GM12873 (cell line): Measurements from ENCODE around the gene ATF1.
A peak's percentile ranks its signal among the peaks of the same experiment; 100 is the strongest.

Source experiments
- TF ChIP-seq, protein P1 (sequence below): IDR thresholded peaks from 2 replicates; pipeline ENCODE4 v1.5.1; 2012; ENCODE audit warnings: low read depth, mild to moderate bottlenecking, moderate library complexity, low read length, control low read depth; ENCODE audit not compliant: insufficient read depth; ENCODE audit errors: missing control alignments

ATF1 gene

DNA sequence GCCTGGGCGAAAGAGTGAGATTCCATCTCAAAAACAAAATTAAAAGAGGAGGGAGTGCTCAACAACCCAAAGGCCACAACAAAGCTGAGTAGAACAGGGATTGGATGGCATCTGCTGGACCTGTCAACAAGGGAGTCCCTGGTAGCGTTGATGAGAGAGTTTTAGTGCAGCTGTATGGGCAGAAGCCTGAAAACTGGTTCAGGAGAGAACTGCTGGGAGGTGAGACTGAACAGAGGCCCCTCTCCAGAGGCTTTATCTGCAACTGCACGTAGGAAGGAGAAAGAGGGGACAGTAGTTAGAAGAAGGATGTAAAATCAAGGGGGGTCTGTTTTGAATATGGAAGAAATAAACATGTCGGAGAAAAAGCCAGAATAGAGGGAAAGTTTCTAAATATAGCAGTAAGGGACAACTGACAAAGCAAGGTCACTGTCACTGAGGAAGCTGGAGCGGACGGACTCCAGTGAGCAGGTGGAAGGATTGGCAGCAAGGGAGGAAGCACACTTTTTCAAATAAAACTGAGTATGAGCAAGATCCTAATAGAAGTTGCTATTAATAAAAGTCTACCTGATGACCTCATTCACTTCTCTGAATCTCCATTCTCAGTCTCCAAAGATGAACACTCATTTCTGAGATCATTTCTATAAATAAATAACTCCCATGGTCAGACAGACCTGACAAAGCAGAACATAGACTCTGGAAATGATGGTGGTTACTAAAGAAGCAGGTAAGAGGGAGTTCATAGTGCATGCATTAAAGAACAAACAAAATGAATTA lies 11.8 kb upstream of the ATF1 start:
- TF ChIP-seq, protein P1, sequence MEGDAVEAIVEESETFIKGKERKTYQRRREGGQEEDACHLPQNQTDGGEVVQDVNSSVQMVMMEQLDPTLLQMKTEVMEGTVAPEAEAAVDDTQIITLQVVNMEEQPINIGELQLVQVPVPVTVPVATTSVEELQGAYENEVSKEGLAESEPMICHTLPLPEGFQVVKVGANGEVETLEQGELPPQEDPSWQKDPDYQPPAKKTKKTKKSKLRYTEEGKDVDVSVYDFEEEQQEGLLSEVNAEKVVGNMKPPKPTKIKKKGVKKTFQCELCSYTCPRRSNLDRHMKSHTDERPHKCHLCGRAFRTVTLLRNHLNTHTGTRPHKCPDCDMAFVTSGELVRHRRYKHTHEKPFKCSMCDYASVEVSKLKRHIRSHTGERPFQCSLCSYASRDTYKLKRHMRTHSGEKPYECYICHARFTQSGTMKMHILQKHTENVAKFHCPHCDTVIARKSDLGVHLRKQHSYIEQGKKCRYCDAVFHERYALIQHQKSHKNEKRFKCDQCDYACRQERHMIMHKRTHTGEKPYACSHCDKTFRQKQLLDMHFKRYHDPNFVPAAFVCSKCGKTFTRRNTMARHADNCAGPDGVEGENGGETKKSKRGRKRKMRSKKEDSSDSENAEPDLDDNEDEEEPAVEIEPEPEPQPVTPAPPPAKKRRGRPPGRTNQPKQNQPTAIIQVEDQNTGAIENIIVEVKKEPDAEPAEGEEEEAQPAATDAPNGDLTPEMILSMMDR, result no peak

DNA sequence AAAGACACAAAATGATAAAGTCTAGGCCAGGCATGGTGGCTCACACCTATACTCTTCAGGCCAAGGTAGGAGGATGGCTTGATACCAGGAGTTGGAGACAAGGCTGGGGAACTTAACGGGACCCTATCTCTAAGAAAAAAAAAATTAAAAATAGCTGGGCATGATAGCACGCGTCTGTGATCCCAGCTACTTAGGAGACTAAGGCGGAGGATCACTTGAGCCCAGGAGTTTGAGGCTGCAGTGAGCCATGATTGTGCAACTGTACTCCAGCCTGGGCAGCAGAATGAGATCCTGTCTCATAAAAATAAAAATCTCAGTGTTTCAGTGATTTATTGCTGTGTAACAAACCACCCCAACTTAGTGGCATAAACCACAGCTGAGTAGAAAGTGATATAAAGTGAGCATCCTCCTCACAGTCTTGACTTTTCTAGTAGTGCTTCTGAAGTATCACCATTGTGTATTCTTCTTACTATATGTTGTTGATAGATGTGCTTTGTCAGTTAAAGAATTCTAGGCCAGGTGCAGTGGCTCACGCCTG lies 10.6 kb upstream of the ATF1 start:
- TF ChIP-seq, protein P1, result no peak

DNA sequence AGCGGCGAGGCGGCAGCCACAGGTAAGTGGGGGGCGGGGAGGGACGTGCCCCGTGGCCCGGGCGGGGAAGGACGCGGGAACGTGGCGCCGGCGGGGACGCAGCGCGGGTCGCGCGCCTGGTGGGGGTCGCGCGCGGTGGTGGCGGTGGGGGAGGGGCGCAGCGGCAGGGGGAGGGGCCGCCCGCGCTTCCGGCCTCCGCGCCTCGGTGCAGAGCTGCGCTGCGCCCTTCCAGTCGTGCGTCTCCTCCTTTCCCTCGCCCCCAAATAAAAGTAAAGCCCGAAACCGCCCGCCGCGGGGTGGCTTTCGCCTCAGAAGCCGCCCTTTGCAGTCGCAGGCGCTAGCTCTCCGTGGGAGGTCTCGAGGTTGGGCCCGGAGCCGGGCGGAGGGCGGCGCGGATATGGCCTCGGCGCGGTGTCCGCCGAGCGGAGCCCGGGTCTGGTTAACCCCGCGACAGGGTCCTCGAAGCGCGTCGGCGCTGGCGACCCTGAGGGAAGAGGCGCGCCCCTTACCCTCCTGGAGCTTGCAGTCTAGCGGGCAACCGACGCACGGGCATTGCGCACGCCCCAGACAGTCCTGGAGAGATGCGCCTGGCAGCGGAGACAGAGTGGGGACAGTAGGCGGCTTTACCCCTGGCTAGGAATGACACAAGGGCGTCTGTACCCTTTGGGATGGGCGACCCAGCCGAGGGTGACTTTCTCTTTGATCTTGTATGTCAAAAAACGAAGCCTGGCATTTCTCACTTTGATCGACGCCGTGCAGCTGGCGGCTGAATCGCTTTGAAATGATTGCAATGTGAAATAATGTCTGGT lies 589 bp downstream of the ATF1 start:
- TF ChIP-seq, protein P1, result no peak

DNA sequence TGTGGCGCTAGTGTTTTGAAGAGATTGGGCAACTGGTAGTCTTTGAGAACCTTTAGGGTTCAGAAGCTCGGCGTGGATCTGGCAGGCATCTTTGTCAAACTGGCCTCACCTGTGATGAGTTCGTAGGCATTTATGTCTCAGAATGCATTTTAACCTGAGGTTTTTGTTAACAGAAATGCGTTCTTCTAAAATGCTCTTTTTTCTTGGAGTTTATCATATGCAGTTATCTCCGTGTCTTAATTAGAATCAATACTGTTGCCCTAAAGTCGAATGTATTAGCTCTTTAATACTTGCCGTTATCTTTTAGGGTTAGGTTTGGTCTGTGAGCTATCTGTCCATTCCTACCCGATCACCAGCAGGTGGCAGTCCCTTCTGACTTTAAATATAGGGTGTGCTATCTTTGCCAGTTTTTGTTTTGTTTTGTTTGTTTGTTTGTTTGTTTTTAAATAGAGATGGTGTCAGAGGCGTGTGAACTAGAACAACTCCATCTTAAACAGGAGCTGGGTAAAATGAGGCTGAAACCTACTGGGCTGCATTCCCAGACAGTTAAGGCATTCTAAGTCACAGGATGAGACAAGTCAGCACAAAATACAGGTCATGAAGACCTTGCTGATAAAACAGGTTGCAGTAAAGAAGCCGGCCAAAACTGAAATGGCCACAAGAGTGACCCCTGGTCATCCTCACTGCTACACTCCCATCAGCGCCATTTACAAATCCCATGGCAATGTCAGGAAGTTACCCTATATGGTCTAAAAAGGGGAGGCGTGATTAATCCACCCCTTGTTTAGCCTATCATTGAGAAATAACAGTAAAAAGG lies 1.4 kb downstream of the ATF1 start:
- TF ChIP-seq, protein P1, result peak; percentile 77

DNA sequence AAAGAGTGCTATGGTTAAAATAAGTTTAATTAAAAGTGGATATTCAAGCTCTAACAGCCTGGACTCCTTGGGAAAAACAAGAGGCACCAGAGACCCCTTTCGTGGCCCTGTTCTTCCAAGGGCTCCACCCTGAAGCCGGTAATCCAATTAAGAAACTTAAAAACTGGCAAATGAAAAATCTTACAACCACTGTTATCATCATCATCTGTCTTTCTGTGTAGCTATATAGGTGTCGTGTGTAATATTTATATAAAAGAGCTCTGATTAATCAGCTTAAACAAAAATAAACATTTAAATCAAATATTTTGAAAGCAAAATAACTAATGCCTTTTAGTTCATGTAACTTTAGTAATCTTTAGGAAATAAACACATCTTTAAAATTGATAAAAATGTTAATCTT lies 4.5 kb downstream of the ATF1 start:
- TF ChIP-seq, protein P1, result no peak

DNA sequence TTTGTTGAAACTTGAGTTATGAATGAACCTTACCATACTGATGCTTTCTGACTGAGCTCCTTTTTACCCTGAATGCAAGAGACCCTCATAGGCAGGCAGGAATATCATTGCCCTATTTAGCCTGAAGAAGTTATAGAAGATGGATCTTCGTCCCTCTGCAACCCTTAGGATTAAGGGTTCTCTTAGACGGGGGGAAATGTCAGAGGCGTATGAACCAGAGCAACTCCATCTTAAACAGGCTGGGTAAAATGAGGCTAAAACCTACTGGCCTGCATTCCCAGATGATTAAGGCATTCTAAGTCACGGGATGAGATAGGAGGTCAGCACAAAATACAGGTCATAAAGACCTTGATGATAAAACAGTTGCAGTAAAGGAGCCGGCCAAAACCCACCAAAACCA lies 7.5 kb downstream of the ATF1 start:
- TF ChIP-seq, protein P1, result no peak
